WTC11 (cell line): ENCODE measurements around the gene ITGAL. TPM values are rescaled to one million over a fixed set of nuclear protein-coding genes. Genes with fewer than 3 reads are reported as not detected.

ENCODE experiments used
- ATAC-seq: fragments of 200-7000 bp; cut with Tn5 transposase; 2 replicates; pipeline ENCODE4 v1.10.0; 2021; ENCODE audit warnings: mild to moderate bottlenecking, moderate library complexity
- CTCF ChIA-PET: fragments of 300-600 bp; sonication (Branson Sonifier 250); formaldehyde crosslinking; loops from one replicate; lab custom pipeline; 2021; ENCODE audit warnings: antibody characterized with exemption; lab: Charles Lee
- POLR2A ChIA-PET: fragments of 350-600 bp; sonication (Branson Sonifier 250); formaldehyde crosslinking; loops from one replicate; lab custom pipeline; 2021; ENCODE audit warnings: antibody characterized with exemption; lab: Charles Lee
- DNase-seq: peaks from one replicate; pipeline ENCODE4 v3.0.0; 2021; ENCODE audit warnings: low spot score
- H3K27ac Mint-ChIP-seq: 2 replicates; pipeline ENCODE4 v1.8.0; 2021; ENCODE audit warnings: mixed read lengths
- H3K27me3 Mint-ChIP-seq: 2 replicates; pipeline ENCODE4 v1.8.0; 2021; ENCODE audit warnings: low read depth, mild to moderate bottlenecking, moderate library complexity, mixed read lengths
- H3K36me3 Mint-ChIP-seq: 2 replicates; pipeline ENCODE4 v1.8.0; 2021; ENCODE audit warnings: mixed read lengths
- H3K4me1 Mint-ChIP-seq: 2 replicates; pipeline ENCODE4 v1.8.0; 2022; ENCODE audit warnings: mixed read lengths
- H3K4me3 Mint-ChIP-seq: 2 replicates; pipeline ENCODE4 v1.8.0; 2021; ENCODE audit warnings: mild to moderate bottlenecking, moderate library complexity, mixed read lengths
- H3K9me3 Mint-ChIP-seq: 2 replicates; pipeline ENCODE4 v1.8.0; 2021; ENCODE audit warnings: mixed read lengths
- ATF6 ChIP-seq: sonication (generic); formaldehyde crosslinking; IDR thresholded peaks from 2 replicates; pipeline ENCODE4 v1.8.1; 2023; ENCODE audit warnings: mild to moderate bottlenecking, missing genetic modification reagents
- E2F5 ChIP-seq: sonication (generic); formaldehyde crosslinking; IDR thresholded peaks from 2 replicates; pipeline ENCODE4 v1.8.1; 2022; ENCODE audit warnings: mild to moderate bottlenecking, moderate library complexity, missing genetic modification reagents
- FOXJ3 ChIP-seq: sonication (generic); formaldehyde crosslinking; IDR thresholded peaks from 2 replicates; pipeline ENCODE4 v1.9.0; 2021; ENCODE audit warnings: missing genetic modification reagents, mild to moderate bottlenecking, borderline replicate concordance
- FOXK1 ChIP-seq: sonication (generic); formaldehyde crosslinking; IDR thresholded peaks from 2 replicates; pipeline ENCODE4 v1.8.0; 2022; ENCODE audit warnings: mild to moderate bottlenecking, moderate library complexity, missing genetic modification reagents
- MXD4 ChIP-seq: fragments of 250-450 bp; sonication (Bioruptor Pico); IDR thresholded peaks from 2 replicates; pipeline ENCODE4 v1.8.0; 2021; ENCODE audit warnings: mild to moderate bottlenecking, moderate library complexity, borderline replicate concordance
- TP53 ChIP-seq: sonication (generic); formaldehyde crosslinking; IDR thresholded peaks from 2 replicates; pipeline ENCODE4 v1.8.1; 2023; ENCODE audit warnings: mild to moderate bottlenecking, missing genetic modification reagents
- USF2 ChIP-seq: sonication (generic); formaldehyde crosslinking; IDR thresholded peaks from 2 replicates; pipeline ENCODE4 v1.8.1; 2023; ENCODE audit warnings: mild to moderate bottlenecking, missing genetic modification reagents, moderate library complexity
- ZNF138 ChIP-seq: sonication (generic); formaldehyde crosslinking; conservative IDR thresholded peaks from 2 replicates; pipeline ENCODE4 v1.8.1; 2022; ENCODE audit warnings: mild to moderate bottlenecking, moderate library complexity, missing genetic modification reagents
- ZNF263 ChIP-seq: sonication (generic); formaldehyde crosslinking; IDR thresholded peaks from 2 replicates; pipeline ENCODE4 v1.8.1; 2022; ENCODE audit warnings: low read depth, mild to moderate bottlenecking, moderate library complexity, missing genetic modification reagents
- ZNF423 ChIP-seq: fragments of 250-450 bp; sonication (Bioruptor Pico); IDR thresholded peaks from 2 replicates; pipeline ENCODE4 v2.1.2; 2022; ENCODE audit warnings: mild to moderate bottlenecking, moderate library complexity
- ZSCAN18 ChIP-seq: fragments of 250-450 bp; sonication (Bioruptor Pico); IDR thresholded peaks from 2 replicates; pipeline ENCODE4 v2.1.2; 2022; ENCODE audit warnings: mild to moderate bottlenecking, moderate library complexity
- total RNA-seq: library from RNA; stranded (reverse); gene quantifications from 3 replicates; pipeline ENCODE4 v1.2.3, GENCODE V29; 2021
- TF ChIP-seq, protein P1 (sequence below): fragments of 250-450 bp; sonication (Bioruptor Pico); IDR thresholded peaks from 2 replicates; pipeline ENCODE4 v1.9.0; 2021; ENCODE audit warnings: mild to moderate bottlenecking
- TF ChIP-seq, protein P2 (sequence below): sonication (generic); formaldehyde crosslinking; IDR thresholded peaks from 2 replicates; pipeline ENCODE4 v1.8.0; 2022; ENCODE audit warnings: mild to moderate bottlenecking, missing genetic modification reagents
- TF ChIP-seq, protein P3 (sequence below): sonication (generic); formaldehyde crosslinking; IDR thresholded peaks from 2 replicates; pipeline ENCODE4 v1.8.1; 2023; ENCODE audit warnings: mild to moderate bottlenecking, missing genetic modification reagents

Gene ITGAL
- total RNA-seq, 1 experiment from 2014 or later = 1.0 TPM

DNA sequence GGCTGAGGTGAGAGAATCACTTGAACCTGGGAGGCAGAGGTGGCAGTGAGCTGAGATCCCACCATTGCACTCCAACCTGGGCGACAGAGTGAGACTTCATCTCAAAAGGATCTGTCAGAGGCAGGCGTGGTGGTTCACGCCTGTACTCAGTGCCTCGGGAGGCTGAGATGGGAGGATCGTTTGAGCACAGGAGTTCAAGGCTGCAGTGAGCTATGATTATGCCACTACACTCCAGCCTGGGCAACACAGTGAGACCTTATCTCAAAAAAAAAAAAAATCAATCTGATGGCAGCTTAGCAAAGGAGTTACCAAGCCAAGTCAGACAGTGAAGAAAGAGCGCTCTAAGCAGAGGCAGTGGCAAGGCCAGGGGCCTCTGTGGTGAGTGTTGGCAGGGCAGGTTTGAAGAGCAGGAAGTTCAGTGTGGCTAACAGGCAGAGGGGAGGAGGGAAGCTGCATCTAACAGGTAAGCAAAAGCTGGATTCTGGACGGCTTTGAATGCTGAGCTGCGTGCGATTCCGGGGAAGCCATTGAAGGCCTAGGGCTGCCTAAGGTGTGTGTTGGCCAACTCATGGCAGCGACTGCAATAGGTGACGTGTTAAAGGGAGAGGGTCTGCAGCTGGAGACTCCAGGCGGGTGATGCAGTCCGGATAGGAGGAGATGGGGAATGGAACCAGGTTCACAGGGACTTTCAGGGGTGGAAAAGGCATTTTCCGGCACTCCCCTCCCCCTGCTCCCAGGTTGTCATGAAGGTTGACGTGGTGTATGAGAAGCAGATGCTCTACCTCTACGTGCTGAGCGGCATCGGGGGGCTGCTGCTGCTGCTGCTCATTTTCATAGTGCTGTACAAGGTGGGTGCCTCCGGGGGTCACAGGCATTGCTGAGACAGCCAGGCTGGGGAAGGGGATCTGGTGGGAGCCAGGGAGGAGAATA, 46.8 kb downstream of the ITGAL start:
- H3K36me3 Mint-ChIP-seq = no peaks in the 10 kb centered on the region
- ChIA-PET CTCF (interaction anchor here (0.5 to 3.2 kb wide), 5 partner anchors 16 to 96 kb away, joined by 3 to 10 read pairs (median 5); partner anchors contain the start of gene DCTPP1), POLR2A (interaction anchor here (0.6 to 1.0 kb wide), 3 partner anchors 10 to 41 kb away, joined by 3 to 4 read pairs (median 3); no protein-coding TSS in a partner anchor)
- H3K27ac Mint-ChIP-seq = no peak overlapping the region
- no peaks in the 10 kb centered on the region for H3K4me1 Mint-ChIP-seq
- no peaks in the 10 kb centered on the region for H3K9me3 Mint-ChIP-seq
- ATAC-seq = no peak
- H3K27me3 Mint-ChIP-seq = peaks cover 10% of the 10 kb centered on the region
- TF ChIP-seq ZNF263 (CRISPR knock-in tag) (no peak), ZSCAN18 (CRISPR knock-in tag) (no peak), ATF6 (no peak), FOXJ3 (CRISPR knock-in tag) (no peak), ZNF423 (no peak), MXD4 (CRISPR knock-in tag) (no peak), ZNF138 (CRISPR knock-in tag) (no peak), FOXK1 (CRISPR knock-in tag) (no peak), TP53 (CRISPR knock-in tag) (no peak), E2F5 (CRISPR knock-in tag) (no peak), USF2 (CRISPR knock-in tag) (no peak)
- TF ChIP-seq, protein P1, sequence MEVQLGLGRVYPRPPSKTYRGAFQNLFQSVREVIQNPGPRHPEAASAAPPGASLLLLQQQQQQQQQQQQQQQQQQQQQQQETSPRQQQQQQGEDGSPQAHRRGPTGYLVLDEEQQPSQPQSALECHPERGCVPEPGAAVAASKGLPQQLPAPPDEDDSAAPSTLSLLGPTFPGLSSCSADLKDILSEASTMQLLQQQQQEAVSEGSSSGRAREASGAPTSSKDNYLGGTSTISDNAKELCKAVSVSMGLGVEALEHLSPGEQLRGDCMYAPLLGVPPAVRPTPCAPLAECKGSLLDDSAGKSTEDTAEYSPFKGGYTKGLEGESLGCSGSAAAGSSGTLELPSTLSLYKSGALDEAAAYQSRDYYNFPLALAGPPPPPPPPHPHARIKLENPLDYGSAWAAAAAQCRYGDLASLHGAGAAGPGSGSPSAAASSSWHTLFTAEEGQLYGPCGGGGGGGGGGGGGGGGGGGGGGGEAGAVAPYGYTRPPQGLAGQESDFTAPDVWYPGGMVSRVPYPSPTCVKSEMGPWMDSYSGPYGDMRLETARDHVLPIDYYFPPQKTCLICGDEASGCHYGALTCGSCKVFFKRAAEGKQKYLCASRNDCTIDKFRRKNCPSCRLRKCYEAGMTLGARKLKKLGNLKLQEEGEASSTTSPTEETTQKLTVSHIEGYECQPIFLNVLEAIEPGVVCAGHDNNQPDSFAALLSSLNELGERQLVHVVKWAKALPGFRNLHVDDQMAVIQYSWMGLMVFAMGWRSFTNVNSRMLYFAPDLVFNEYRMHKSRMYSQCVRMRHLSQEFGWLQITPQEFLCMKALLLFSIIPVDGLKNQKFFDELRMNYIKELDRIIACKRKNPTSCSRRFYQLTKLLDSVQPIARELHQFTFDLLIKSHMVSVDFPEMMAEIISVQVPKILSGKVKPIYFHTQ = no peak
- TF ChIP-seq, protein P2, sequence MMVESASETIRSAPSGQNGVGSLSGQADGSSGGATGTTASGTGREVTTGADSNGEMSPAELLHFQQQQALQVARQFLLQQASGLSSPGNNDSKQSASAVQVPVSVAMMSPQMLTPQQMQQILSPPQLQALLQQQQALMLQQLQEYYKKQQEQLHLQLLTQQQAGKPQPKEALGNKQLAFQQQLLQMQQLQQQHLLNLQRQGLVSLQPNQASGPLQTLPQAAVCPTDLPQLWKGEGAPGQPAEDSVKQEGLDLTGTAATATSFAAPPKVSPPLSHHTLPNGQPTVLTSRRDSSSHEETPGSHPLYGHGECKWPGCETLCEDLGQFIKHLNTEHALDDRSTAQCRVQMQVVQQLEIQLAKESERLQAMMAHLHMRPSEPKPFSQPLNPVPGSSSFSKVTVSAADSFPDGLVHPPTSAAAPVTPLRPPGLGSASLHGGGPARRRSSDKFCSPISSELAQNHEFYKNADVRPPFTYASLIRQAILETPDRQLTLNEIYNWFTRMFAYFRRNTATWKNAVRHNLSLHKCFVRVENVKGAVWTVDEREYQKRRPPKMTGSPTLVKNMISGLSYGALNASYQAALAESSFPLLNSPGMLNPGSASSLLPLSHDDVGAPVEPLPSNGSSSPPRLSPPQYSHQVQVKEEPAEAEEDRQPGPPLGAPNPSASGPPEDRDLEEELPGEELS (CRISPR knock-in tag) = no peak
- TF ChIP-seq, protein P3, sequence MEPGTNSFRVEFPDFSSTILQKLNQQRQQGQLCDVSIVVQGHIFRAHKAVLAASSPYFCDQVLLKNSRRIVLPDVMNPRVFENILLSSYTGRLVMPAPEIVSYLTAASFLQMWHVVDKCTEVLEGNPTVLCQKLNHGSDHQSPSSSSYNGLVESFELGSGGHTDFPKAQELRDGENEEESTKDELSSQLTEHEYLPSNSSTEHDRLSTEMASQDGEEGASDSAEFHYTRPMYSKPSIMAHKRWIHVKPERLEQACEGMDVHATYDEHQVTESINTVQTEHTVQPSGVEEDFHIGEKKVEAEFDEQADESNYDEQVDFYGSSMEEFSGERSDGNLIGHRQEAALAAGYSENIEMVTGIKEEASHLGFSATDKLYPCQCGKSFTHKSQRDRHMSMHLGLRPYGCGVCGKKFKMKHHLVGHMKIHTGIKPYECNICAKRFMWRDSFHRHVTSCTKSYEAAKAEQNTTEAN = no peak
- no peak overlapping the region for H3K4me3 Mint-ChIP-seq
- no peak for DNase-seq
